HG03108 (cell line): ENCODE data around the gene ARSJ.
"Not testable (repeated sequence)": the region's sequence is repeated elsewhere in the genome, so short reads cannot be mapped to it uniquely, and the experiment has no call there.

Experiments used
- ATAC-seq: cut with Tn5 transposase; IDR thresholded peaks from one replicate; pipeline ENCODE4 v1.9.1; 2021; ENCODE audit warnings: moderate library complexity; ENCODE audit not compliant: unreplicated experiment

The ARSJ gene

GRCh38 chr4:113959539-113959937 is 19.9 kb downstream of the ARSJ start:
- ATAC-seq: no peak

DNA sequence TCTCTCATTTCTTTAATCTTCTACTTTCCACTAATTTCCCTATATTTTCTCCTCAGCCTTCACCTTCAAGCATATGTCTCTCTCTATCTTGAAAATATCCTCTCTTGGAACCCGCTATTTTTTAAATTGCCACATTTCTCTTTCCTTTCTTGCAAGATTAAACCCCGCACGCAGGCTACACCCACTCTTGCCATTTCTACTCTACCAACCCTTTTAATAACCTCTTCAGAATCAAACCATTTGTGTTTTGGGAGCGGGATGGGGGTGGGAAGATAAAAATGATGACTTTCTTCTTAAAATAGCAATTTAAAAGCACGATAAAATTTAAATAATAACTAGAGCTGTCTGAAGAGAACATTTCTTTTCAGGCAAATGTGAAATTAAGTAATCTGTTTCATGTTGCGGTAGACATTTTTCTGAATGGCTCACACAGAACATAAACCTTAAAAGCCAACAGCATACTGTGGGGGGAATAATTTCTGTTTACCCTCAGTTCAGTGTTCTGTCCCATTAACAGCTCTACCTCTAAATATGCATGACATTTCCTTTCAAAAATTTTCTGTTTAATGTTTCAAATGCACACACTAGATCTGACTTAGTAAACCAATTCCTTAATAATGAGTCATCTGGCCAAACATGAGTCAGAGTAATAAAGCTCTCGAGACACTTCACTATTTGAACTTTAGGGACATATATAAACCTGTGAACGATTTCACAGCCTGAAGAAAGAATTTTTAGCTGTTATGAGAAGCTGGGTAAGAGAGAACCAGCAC is 20.5 kb downstream of the ARSJ start:
- no peak for ATAC-seq

- ATAC-seq: no peak
These were observed 21.5 kb downstream of the ARSJ start for GRCh38 chr4:113957956-113958355.

- no peak for ATAC-seq
These were observed 23.5 kb downstream of the ARSJ start for GRCh38 chr4:113955948-113956347.

- no peak for ATAC-seq
These were observed 24.0 kb downstream of the ARSJ start for GRCh38 chr4:113955411-113955810.

DNA sequence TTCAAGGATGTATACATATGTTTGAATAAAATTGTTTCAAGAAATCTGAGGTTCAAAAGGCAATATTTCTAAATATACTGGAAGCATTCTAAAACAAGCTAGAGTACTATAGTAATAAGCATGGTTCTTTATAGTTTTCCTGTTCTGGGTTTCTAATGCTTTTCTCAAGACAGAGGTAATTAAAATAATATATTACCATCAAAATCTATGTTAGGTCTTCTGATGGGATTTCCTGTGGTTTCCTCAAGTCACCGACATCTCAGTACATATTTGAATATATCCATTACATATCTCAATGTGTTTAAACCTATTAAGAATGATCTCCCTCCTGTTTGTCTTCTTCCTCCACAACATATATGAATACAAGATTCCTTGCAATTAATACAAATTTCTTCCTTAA is 25.6 kb downstream of the ARSJ start:
- ATAC-seq: no peak

DNA sequence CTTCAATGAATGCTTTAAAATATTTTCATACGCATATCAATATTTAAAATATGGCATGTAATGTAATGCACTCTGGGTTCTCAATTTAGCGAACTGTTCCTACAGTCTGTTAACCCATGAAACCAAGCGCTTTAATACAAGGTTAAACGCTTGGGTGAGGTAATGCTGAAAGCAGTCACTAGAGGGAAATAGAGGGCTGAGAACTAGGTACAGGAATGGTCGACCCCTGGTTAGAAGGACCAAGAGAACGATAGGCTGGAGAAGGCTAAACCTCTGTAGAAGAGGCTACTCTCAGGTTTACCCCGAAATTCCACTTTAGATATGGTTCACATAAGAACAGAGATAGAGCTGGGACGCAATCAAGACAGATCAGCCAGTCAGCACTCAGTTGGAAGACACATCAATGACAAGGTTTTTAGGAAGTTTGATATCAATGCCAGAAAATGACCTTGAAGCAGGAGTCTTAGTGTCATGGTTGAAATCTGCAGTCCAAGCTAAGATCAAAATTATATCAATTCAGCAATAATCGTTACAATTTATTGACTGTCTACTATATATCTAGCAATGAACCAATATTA is 26.9 kb downstream of the ARSJ start:
- ATAC-seq: no peak

DNA sequence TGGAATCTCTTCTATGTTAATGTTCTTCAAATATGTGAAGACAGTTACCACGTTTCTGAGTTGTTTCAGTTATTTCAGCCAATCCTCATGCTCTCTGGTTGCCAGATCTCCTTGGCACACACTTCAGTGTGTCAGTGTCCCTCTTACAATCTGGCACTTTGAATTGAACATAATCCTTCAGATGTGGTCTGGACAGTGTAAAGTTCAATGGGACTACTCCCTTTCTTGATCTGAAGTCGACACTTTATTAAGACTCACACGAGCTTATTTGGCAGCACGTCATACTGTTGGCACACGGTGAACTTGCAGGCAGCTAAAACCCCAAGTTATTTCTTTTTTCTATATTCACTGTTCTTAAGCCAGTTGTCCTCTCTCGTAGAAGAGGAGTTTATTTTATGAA is 28.2 kb downstream of the ARSJ start:
- ATAC-seq: no peak

DNA sequence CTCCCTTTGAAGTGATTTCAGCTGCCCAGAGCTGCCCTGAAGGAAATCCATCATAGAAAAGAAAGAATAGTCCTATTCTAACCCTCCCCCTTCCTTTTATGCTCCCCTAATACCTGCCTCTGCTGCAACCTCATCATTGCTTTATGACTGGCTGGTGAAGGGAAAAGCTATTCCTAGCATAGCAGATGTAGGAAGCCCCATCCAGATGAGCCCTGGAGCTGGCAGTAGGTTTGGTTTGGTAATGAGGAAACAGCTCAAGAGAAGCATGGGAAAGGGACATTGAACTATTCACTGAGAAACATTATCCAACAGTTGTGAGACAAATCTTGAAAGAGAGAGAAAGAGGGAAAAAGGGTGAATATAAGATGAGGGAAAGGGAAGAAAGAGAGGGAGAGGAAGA is 29.2 kb downstream of the ARSJ start:
- no peak for ATAC-seq

DNA sequence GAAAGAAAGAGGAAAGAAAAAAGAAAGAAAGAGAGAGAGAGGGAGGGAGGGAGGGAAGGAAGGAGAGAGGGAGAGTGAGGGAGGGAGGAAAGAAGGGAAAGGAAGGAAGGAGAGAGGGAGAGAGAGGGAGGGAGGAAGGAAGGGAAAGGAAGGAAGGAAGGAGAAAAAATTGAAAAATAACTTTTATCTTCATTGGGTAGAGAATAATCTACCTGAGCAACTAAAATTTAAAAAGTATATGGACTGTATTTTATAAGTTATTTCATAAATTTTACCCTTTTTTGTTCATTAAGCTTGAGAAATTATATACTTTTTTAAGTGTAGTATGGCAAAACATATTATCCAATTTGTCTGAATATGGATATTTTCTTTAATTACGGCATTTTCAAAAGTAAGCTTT is 32.0 kb downstream of the ARSJ start:
- ATAC-seq: no peak

DNA sequence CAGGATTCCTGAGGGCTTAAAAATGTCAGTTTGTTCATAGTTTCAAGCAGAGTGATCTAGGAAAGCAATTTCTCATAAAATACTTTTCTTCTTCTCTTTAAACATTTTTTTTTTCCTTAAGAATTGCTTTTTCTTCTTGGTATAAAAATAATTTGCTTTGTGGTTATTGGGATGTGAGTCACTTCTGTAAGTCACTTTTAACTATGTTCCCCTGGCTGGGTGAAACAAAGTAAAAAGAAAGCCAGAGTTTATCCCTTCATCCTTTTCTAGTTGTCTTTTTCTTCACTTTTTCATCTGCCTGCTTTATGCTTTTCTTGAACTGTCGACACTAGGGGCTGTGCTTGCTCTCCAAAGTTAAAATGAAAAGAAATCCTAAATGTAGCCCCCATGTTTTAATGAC is 33.5 kb downstream of the ARSJ start:
- no peak for ATAC-seq

DNA sequence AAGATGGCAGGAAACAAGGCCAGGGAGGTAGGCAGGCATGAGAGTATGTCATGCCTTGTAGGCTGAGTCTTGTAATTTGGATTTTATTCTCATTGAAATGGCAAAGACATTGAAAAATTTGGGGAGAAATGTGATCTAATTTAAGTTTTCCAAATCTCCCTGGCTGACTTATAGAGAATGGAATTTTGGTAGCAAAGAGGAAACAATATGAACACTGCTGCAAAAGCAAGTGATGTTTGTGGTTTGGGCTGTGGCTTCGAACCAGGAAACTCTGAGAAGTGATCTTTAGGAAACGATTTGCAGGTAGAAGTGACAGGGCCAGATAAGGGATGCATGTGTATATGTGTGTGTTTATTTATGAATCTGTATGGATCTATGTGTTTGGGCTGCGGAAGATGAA is 35.6 kb downstream of the ARSJ start:
- ATAC-seq: no peak

DNA sequence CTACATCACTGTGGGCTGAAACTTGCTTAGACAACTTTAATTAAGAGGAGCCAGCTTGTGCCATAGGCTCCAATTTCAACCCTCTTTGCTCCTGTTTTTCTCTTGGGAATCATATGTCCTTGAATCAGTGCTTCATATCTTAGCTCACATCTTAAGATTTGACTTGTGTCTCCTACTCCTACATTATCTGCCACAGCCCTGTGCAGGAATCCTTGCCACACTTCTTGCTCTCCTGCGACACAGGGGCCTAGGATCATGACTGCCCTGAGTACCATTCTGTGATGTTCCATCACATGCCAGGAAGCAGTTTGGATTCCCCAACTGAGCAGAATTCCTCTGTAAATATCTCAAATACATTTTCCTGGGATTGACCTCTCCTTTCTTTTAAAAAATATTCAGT is 36.4 kb downstream of the ARSJ start:
- no peak for ATAC-seq

DNA sequence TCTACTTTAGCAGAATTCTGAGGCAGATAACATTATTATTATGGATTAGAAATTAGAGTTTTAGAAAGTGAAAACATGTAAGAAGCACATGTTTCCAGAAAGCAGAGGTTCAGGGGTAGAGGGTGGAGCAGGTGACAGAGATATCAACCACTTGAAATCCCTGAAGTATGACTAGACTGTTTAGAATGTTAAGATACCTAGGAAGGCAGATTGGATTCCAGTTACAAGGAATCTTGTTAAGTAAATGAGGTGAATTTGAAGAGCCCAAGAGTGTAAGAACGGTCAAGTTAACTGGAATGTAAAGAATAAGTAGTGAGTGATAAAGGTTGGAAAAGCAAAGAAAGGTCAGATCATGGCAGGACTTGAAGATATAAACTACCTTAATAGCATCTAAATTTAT is 37.6 kb downstream of the ARSJ start:
- no peak for ATAC-seq

GRCh38 chr4:113940103-113940502 is 39.3 kb downstream of the ARSJ start:
- not testable (repeated sequence) for ATAC-seq

DNA sequence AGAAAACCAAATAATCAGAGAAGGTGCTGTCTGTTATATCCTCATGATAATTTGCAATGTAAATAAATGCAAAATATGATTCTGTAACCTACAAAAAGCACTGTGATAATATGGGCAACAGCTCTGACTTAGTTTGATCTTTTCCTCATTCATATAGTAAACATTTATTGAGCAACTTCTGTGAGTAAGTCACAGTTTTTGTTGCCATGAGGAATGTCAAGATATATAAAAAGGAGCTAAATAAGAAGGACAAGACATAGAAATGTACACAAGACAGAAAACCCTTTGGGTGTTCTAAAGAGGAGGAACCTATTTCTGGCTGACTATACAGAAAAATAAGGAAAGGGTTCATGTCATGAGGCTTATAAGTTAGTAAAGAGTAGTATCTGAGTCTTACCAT is 44.3 kb downstream of the ARSJ start:
- no peak for ATAC-seq

GRCh38 chr4:113924706-113925105 is 54.7 kb downstream of the ARSJ start:
- ATAC-seq: not testable (repeated sequence)

- ATAC-seq: no peak
These were observed 58.2 kb downstream of the ARSJ start for GRCh38 chr4:113921089-113921794.

GRCh38 chr4:113919611-113920010 is 59.8 kb downstream of the ARSJ start:
- no peak for ATAC-seq

- ATAC-seq: no peak
These were observed 60.3 kb downstream of the ARSJ start for GRCh38 chr4:113919145-113919544.

DNA sequence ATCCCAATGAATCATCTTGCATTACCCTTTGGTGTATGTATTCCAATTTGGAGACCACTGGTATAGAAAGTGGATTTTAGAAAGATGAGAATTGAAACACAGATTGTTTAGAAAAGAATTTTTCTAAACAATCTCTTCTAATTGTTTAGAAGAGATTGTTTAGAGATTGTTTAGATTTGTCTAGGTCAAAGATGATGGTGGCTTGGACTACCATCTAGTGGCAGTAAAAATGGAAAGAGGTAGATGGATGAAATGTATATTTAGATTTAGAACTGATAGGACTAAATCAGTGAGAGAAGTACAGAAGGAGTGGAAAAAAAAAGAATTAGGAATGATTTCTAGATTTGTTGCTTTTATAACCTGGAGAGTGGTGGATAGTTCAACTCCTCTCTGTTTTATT is 70.6 kb downstream of the ARSJ start:
- ATAC-seq: no peak

- no peak for ATAC-seq
These were observed 71.9 kb downstream of the ARSJ start for GRCh38 chr4:113907559-113907958.
